Thyroid gland (tissue), 4 donors: ENCODE results near the gene CDH4.

Experiments used
- POLR2A ChIP-seq, 2 donors: fragments of 450-650 bp; IDR thresholded peaks; one replicate each; pipeline ENCODE4 v1.6.1; 2017; ENCODE audit warnings: antibody characterized with exemption in 2 of 2, mild to moderate bottlenecking in 2 of 2, moderate library complexity in 1 of 2
- TF ChIP-seq, protein P1 (sequence below), 6 experiments: fragments of 200-600 bp in 3 of 6; fragments of 450-650 bp in 3 of 6; sonication (generic) in 3 of 6; IDR thresholded peaks; one replicate each; pipeline ENCODE4 v1.5.1; 2016 to 2019; ENCODE audit warnings: antibody characterized with exemption in 6 of 6, mild to moderate bottlenecking in 2 of 6, inconsistent platforms in 1 of 6, moderate library complexity in 1 of 6

DNA sequence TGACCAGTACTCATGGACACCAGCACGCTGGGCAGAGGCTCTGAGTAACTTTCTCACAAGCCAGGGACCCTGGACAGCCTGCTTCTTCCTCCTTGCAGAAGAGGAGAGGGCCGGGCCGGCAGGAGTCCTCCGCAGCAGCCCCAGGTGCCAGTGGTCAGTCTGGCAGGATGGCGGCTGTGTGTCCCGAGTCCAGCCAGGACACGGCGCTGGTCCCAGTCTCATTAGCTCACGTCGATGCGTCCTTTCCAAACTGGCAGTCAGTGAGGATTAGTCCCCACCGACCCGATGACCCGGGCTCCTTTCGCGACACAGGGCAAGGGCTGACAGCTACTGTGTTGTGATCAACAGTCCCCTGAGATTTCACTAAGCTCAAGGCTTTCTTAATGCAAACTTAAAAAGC is 546.6 kb downstream of the CDH4 start:
- TF ChIP-seq, protein P1, sequence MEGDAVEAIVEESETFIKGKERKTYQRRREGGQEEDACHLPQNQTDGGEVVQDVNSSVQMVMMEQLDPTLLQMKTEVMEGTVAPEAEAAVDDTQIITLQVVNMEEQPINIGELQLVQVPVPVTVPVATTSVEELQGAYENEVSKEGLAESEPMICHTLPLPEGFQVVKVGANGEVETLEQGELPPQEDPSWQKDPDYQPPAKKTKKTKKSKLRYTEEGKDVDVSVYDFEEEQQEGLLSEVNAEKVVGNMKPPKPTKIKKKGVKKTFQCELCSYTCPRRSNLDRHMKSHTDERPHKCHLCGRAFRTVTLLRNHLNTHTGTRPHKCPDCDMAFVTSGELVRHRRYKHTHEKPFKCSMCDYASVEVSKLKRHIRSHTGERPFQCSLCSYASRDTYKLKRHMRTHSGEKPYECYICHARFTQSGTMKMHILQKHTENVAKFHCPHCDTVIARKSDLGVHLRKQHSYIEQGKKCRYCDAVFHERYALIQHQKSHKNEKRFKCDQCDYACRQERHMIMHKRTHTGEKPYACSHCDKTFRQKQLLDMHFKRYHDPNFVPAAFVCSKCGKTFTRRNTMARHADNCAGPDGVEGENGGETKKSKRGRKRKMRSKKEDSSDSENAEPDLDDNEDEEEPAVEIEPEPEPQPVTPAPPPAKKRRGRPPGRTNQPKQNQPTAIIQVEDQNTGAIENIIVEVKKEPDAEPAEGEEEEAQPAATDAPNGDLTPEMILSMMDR (IDR thresholded peaks at IDR 0.05), result no peak
- no peak for TF ChIP-seq POLR2A (IDR thresholded peaks at IDR 0.05)
